Measurements from ENCODE around the gene NEDD9.

Gene NEDD9

GRCh38 chr6:11214901-11215300 lies 17.6 kb downstream of the NEDD9 start:
- no peak for DNase-seq

GRCh38 chr6:11214084-11214833 lies 18.2 kb downstream of the NEDD9 start:
- no peak for DNase-seq

GRCh38 chr6:11213422-11214021 lies 18.9 kb downstream of the NEDD9 start:
- DNase-seq: no peak

GRCh38 chr6:11212664-11213063 lies 19.8 kb downstream of the NEDD9 start:
- no peak for DNase-seq

DNA sequence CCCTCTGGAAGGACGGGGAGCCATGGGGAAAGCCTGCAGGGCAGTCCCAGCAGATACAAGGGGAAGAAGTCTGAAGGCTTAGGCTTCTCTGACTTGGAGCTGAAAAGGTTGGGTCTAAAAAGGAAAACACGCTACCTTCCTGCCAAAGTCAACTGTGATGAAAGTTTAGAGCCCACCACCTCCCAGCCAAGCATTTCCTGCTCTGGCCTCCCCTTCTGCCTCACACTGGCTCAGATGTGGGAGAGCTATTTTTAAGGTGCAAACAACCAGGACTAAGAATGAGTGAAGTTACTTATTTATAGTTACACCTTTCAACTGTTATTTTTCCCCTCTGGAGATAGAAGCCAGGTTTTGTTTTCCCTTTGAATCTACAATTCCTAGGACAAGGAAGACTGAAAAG lies 21.2 kb downstream of the NEDD9 start:
- no peak for DNase-seq

DNA sequence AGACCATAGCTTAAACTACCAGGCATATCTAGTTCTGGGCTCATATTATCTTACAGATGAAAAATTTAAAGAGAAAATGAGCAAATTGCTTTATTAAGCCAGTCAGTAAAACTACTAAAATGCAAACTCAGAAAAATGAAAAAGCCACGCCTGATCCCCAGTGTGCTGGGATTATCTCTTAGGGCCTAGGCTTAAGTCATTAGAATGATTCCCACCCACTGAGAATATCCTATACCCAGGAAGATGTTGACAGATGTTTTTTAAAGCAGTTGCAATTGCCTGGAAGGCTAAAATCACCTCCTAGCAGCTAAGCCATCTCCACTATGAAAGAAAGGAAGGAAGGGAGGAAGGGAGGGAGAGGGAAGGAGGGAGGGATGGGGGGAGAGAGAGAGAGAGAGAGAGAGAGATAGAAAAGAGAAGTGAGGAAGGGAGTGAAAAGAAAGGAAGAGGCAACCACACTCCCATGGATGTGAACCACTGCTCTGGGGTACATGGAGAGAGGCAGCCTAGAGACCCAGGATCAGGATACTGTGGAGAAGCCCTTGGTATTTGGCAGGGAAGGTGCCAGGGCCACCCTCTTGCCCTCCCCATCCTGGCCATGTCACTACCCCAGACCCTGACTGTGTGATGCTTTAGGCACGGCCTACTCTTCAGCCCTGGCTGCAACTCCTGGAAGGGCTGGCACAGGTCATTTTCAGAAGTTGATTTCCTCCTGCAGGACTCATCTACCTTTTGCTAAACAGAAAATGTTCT lies 21.9 kb downstream of the NEDD9 start:
- DNase-seq: no peak

DNA sequence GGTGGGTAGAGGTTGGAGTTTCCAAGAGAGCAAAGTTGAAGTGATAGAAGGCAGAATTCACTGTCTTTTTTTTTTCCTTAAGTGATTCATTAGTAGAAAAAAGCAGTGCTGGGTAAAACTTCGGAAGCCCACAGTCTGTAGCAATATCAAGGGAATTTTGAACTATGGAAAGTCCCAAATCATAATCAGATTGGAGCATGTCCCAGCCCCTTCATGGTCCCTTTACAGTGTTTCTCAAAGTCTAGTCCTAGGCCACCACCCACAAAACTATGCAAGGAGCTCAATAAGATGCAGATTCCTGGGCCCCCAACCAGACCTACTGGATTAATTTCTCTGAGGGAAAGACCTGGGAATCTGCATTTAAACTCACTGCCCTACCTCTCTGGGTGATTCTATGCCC lies 22.6 kb downstream of the NEDD9 start:
- DNase-seq: no peak

DNA sequence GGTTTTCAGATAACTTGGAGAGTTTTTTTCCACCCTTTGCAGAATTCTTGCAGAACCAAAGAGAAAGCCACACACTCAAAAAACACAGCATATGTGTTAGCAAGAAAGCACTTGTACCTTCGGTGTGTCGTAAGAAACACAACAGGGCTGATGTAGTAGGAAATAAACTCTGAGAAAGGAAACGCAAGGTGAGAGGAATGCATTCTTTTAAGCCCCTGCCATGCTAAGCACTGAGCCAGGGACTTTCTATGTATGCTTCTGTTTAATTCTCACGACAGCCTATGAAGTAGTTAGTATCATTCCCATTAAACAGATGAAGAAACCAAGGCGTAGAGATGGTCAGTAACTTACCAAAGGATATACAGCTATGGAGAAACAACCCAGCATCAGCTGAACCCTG lies 23.1 kb downstream of the NEDD9 start:
- no peak for DNase-seq

- DNase-seq: no peak
Observed at GRCh38 chr6:11208854-11209253, 23.6 kb downstream of the NEDD9 start.

DNA sequence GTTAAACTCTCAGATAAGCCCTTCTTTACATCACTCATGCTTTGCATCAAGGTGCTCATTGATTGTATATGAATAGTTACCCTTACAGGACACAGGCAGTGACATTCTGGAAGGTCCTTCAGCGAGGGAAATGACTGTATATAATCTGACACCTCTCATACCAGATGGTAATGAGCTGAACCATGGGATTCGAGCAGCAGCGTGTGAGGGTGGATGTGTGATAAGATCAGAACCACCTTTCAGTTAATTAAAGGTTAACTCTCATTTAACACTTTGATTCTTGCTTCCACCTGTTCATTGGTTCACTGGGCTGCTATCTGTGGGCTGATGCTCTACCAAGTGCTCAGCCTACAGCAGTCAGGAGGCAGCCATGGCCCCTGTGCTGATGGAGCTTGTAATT lies 24.2 kb downstream of the NEDD9 start:
- no peak for DNase-seq

DNA sequence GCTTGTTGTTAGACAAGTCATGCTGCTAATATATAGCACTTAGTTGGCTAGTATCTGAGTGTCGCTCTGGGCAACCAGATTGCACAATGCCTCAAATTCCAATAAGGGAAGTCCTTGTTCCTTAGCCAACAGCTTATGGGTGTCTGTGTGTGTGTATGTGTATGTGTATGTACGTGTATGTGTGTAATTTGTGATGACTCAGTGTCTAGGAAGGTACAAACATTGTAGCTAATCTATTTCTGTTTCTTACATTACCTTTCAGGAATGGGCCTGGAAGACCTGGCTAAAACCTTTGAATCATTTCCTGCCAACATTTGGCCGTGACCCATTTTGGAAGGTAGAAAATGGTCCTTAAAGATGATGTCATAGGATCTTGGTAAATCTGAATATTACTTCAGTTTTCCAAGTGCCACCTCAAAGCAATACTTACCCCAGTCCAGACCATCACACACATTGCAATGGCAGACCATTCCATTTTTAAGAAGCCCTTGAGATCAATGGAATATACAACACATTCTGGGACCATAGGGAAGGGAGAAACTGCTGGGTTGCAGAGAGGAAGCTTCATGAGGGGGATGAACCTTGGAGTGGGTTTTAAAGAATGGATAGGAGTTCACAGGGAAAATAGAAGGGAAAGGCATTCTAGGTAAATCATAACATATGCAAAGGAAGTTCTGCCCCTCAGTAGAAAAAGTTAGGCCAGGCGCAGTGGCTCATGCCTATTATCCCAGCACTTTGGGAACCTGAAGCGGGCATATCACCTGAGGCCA lies 25.1 kb downstream of the NEDD9 start:
- no peak for DNase-seq

DNA sequence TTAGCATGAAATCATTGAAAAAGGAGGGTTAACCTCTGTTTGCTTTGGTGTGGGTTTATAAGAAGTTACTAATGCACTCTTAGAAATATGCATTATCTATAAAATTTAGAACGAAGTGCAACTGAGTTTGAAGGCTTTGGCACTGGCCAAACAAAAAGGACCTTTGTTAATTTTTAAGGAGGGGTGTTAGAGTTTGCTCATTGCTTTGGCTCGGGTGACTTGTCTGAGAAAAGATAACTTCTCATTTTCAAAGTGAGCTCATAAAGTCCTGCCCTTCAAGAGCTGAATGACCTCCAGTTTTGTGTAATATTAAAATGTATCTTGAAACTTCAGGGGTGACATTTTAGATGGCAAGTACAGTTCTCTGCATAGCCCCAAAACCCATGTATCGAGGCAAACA lies 25.9 kb downstream of the NEDD9 start:
- no peak for DNase-seq

GRCh38 chr6:11204794-11205366 lies 27.6 kb downstream of the NEDD9 start:
- no peak for DNase-seq

DNA sequence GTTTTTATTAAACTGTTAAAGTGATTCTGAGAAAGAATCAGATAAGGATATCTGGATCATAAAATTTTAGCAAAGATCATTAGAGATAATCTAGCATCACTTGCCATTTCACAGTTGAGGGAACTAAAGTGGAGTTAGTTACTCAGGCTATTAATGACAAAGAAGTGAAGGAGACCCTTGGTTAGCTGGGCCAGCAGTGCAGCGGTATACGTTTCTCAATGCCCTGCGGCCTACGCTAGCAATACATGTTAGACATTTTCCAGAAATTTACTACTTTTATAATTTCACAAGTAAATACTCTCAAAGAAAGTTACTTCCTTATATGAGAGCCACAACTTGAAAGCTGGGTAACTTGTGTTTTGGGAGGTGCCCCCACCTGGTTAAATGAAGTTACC lies 28.5 kb downstream of the NEDD9 start:
- DNase-seq: no peak

DNA sequence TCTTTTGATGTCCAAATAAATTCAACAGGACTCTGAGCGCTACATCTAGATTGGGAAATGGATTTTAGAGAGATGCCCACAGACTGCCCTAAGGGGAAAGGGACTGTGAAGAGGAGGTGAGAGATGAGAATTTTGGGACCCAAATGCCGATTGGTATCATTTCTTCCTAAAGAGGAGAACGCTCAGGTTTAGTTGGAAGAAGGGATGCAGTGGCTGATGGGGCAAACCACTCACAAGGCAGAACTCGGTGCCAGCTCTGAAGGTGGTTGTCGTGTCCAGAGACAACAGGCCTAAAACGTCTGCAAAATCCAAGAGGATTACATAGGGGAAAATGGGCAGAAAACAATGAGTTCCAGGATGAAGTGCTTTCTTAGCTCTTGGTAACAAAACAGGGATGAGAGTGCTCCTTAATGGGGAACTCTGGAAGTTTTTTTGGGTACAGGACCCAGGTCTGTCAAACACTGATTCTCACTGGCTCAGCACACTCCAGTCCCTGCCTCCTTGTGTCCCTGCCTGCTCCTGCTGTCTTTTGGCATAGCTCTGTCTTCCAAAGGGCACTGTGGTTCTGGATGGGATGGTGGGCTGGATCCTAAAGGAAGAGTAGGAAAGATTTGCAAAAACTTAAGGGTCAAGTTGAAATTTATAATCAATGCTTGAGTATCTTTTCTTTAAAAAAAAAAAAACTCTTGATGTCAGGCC lies 29.0 kb downstream of the NEDD9 start:
- DNase-seq: no peak

- peak; percentile 46 for DNase-seq
Observed at GRCh38 chr6:11202513-11203305, 29.8 kb downstream of the NEDD9 start.

DNA sequence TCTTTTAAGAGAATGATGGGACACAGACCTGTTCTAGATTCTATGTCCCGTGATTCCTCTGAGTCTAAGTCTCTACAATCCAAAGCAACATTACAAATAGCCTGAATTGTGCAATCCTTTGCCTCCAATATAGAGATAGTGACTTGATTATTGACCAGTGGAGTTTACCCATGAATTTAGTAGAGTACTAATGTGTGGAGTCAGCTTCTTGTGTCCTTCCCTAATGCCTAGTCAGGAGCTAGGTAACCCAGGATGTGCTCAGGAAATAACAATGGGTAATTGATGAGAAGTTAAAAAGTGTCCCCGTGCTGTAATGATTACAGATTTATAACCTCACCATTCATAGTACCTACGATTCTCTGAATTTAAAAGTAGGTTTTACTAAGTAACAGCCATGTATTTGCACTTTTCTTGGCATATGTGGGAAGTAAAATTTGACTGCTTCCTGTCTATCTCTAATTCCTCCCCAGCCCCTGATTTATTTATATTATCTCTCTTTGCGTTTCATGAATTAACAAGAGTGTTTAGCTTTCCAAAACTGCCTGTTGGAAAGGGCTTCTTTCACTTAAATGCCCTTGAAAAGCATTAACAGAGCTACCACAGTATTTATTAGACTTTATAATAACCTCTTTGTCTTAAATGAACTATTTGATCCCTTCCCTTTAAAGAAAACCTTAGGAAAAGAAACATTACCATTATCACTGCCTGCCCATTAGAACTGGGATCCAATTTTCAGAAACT lies 30.5 kb downstream of the NEDD9 start:
- DNase-seq: no peak

- DNase-seq: no peak
Observed at GRCh38 chr6:11201015-11201414, 31.5 kb downstream of the NEDD9 start.

DNA sequence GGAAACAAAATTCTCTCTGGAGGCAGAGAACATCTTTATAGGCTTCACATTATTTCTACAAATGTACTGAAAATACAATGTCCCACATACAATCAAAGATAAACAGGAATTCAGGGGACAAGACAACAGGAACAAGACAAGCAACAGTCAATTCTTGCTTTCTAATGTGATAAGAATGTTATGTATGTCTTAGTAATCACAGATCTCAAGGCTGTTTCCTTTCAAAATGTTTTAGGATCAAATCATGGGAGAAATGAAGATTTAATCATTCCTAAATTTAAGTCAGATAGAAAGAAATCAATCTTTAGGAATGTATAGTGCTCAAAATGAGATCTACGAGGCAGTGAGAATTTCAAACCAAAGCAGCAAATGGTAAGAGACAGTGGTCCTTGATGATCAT lies 32.1 kb downstream of the NEDD9 start:
- DNase-seq: no peak

- DNase-seq: no peak
Observed at GRCh38 chr6:11198663-11199603, 33.5 kb downstream of the NEDD9 start.

Data from NK-92 treated with Interleukin-12 subunit alpha and Interleukin-12 subunit beta, amount 100 ng/mL, for 24 hours (cell line).